Anterior cingulate cortex (tissue), 58 donors: ENCODE results near the gene CTBP2.

ENCODE experiments used
- DNase-seq, 58 donors: peaks; one replicate each; lab custom pipeline; 2025; lab: John Stamatoyannopoulos, UW

The CTBP2 gene

GRCh38 chr10:125005312-125006187, 154.8 kb downstream of the CTBP2 start:
- peak in 20 of 58 donors; percentile 17 to 69 (median 36) for DNase-seq

DNA sequence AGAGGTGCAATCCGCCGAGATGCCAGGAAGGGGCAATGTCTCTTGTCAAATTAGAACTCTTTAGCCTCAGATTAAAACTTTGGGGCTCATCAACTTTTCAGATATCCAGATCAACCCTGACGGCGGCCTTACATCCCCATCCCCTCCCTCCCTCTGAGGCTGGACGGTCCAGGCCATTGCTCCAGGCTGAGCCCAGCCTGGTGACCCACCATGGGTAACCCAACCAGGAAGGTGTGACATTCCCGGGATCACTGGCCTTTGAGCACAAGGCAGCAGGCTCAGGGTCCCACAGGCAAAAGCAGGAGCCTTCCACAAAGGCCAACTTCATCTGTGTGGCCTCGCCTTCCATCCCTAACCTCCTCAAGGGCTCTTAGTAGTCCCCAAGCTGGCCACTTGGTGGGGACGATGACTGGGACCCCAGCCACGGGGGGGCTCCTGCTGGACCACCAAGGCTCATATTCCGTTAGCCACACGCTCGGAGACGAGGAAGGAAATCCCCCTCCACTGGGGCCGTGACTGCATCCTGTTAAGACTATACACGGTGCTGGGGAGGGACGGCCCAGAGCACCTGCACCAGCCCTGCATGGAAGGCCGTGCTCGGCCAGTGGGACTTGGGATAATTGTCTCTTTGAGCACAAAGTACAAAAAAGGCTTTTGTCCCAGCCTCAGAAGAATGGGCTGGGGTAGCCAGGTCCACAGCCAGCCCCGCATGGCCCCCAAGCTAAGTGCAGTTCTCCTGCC, 155.6 kb downstream of the CTBP2 start:
- DNase-seq, result peak in 1 of 58 donors; percentile 49

GRCh38 chr10:125003901-125004467, 156.4 kb downstream of the CTBP2 start:
- DNase-seq, result no peak

GRCh38 chr10:125003146-125003900, 157.0 kb downstream of the CTBP2 start:
- no peak for DNase-seq

- DNase-seq, result no peak
Observed at GRCh38 chr10:125002423-125003145, 157.8 kb downstream of the CTBP2 start.

- no peak for DNase-seq
Observed at GRCh38 chr10:125002047-125002422, 158.3 kb downstream of the CTBP2 start.

- peak in 7 of 58 donors; percentile 37 to 67 (median 56) for DNase-seq
Observed at GRCh38 chr10:125001313-125002046, 158.9 kb downstream of the CTBP2 start.

- peak in 36 of 58 donors; percentile 27 to 76 (median 50) for DNase-seq
Observed at GRCh38 chr10:125000366-125001312, 159.7 kb downstream of the CTBP2 start.

DNA sequence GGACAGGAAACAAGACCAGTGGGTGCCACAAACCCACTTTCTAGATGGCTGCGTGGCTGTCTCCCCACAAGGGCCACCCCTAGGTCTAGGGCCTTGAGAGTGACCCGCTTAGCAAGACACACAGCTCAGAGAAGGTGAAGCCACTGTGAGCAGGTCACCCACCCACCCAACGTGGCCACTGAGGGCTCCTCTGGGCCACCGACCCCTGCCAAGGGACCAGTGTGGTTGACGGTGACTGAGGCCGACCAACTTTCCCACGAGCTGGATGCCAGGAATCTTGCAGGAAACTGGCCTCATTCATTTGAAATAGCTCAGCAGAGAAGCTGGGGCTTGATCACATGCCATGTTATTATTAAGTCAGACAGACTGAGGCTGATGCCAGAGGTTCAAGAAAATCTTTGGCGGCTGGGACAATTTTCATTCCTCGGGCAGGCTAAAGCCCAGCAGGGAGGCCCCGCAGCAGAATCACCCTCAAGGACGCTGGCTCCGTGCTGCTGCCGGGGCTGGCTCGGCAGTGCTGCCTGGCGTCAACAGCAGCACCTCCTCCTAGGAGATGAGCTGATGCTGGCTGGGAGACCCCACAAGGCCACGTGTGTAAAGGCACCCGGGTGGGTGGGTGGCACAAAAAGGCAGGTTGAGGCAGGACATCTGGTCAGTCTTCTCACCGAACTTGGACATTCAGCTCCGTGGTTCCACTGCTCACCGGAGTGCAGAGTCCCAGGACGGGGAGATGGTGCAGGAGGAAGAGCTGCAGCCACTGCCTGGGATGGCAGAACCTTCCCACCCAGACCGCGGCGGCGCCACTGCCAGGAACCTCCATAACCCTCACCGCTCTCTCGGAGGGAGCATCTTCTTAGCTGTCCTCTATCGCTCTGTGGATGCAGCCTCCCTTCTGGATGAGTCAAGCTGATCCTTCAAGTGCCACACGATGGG, 160.7 kb downstream of the CTBP2 start:
- peak in 35 of 58 donors; percentile 24 to 85 (median 49) for DNase-seq

GRCh38 chr10:124998624-124999291, 161.6 kb downstream of the CTBP2 start:
- no peak for DNase-seq

DNA sequence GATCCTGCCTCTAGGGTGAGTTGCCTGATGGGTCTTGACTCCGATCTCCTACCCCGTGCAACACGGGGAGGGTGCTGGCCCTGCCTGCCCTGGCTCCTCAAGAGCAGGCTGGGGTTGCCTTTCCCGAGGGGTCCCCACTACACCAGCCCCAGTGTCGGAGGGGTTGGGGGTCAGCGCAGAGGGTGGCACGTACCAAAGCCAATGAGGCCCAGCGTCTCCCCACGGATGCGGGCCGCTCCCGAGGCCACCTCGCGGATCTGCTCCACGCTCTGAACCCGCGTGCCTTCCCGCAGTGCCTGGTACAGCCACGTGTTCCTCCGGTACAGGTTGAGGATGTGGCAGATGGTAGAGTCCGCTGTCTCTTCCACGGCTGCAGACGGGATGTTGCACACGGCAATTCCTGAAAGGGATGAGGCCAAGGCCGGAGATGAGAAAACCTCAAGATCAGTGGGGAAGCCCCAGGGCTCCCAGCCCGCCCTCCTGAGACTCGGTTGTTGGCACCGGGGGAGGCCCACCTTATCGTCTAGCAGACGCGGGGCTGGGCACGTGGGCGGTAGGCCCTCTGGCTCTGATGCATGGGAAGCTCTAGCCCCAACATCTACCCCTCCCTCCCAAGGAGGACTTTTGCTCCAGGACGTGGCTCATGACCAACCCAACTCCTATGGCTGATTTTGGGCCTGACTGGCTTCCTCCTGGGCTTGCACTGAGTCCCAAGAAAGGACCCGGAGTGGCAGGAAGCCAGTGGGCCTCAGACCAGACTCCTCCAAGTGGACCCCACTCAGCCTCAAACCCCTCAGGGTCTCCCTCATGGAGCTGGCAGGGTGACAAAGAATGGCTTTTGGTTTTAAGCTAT, 162.4 kb downstream of the CTBP2 start:
- DNase-seq, result no peak

DNA sequence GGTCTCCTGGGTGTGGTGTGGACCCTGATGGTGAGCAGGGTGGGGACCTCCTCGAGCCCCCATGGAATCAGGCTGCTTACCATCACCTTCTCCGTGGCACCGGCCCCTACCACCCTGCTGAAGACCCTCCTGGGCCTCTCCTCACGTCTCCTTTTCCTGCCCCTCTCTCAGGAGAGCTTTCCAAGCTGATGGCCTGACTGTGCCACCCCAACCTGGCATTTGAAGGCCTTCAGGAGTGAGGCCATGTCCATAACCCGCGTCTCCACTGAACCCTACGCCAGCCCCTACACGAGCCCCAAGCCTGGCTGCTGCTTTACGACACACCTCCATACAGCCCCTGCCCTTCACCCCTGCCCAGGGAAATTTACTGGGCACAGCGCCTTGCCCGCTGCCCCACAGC, 163.1 kb downstream of the CTBP2 start:
- DNase-seq, result no peak

DNA sequence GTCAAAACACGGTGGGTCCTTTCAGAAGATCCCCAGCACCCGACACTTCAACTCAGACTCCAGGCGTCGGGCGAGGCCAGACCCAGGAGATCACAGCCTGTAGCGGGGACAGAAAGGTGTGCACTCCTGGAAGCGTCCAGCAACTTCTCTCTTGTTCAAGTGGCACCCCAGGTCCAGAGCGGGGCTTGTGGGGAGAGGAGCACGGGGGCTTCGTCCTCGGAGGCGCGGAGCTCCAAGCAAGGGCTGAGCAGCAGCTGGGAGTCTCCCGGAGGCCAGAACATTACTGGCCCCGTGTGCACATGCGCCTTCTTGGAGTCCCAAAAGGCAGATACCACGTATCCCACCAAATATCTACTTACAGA, 163.5 kb downstream of the CTBP2 start:
- no peak for DNase-seq

DNA sequence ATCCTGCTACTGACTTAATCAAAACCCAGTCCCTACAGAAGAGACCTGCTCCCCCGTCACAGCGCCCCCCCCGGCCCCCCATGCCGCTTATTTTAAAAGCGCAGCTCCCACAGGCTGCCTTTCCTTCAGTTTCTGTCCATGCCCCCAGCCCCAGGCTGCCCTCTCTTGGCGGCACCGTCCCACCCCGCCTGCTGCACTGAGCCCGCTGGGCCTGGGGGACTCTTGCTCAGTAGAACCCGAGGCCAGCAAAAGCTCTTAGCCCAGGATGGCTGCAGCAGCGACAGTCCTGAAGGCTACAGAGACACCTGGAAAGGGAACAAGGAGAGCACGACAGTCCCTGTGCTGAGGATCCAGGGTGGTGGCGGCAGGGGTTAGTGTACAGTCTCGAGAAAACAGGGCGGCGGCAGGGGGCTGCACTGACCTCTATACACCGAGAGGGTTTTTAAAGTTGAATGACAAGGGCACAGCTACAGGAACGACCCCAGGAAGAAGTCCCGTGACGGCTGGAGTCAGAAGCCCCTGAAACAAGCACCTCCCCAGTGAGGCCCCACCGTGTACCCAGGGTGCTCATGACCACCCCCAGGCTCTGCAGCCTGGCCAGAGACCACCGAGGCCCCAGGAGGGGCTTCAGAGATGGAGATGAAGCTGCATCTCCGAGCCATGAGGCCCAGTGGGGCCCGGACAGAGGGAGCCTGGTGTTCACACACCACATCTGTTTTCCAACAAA, 164.1 kb downstream of the CTBP2 start:
- DNase-seq, result no peak

DNA sequence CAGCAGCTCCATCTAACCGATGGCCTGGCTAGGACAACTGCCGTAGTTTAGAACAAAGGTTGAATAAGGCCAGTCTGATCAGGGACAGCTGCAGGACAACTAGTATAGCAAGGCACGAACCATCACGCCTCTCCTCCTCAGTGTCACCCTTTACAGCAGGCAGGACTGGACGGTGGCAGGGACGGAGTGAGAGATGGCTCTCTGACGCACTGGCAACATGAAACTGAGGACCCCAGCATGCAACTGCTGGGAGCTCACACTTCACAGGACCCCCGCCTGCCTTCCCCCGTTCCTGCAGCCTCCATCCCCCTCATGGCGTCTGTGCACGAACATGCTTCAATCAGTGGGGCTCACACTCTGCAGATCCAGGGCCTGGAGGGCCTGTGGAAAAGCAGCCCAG, 164.8 kb downstream of the CTBP2 start:
- DNase-seq, result no peak
